ENCODE data around the gene NF1.
"Not testable (repeated sequence)": the region's sequence is repeated elsewhere in the genome, so short reads cannot be mapped to it uniquely, and the experiment has no call there.

Gene NF1

DNA sequence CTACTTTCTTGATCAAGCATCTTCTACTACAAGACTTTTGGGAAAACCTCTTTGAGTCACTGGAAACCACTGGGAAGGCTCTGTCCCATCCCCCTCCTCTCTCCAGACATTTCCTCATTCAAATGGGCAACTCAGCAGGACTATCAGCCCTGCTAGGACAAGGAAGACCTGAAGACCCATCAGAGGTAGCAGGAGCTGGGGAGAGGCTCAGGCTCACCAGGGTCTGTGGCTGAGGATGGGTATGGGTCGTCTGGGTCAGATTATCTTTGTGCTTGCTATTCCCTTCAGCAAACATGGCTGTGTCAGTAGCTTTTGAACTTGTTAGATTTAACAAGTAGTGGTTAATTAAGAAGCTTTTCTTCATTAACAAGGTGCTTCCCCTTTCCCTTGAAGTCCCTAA, 15.0 kb upstream of the NF1 start:
- H3K4me3 ChIP-seq: no peak overlapping the region
- H3K9ac ChIP-seq: no peak overlapping the region
- H3K27ac ChIP-seq: no peak overlapping the region
- H3K27me3 ChIP-seq: no peaks in the 10 kb centered on the region
- H4K20me1 ChIP-seq: no peaks in the 10 kb centered on the region
- no peaks in the 10 kb centered on the region for H3K36me3 ChIP-seq
- no peak for TF ChIP-seq Cebpa-rat (IDR thresholded peaks at IDR 0.05)
- no peak overlapping the region for H3K4me2 ChIP-seq
- H3K9me3 ChIP-seq: no peaks in the 10 kb centered on the region
- H3K4me1 ChIP-seq: peaks cover 9% of the 10 kb centered on the region

DNA sequence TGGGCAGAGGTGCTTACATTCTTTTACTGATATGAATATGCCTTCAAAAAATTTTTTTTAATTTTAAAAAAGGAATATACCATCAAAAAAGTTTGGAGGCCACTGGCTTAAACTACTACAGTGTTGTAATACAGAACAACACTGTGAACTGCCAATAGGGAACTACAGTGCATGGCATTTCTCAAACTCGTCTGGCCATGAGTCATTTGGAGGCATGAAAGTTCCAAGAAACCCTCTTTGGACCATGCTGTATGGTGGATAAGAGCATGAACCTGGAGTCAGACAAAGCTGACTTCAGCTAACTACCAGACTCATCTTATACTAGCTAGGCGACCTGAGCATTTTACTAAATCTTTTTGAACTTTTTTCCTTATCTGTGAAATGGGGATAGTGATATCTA, 9.2 kb upstream of the NF1 start:
- Histone ChIP-seq H3K27me3 (no peaks in the 10 kb centered on the region), H3K4me1 (no peaks in the 10 kb centered on the region), H3K27ac (no peak overlapping the region), H4K20me1 (no peaks in the 10 kb centered on the region), H3K36me3 (no peaks in the 10 kb centered on the region), H3K9ac (no peak overlapping the region), H3K4me2 (no peak overlapping the region), H3K9me3 (no peaks in the 10 kb centered on the region), H3K4me3 (no peak overlapping the region)
- no peak for TF ChIP-seq Cebpa-rat (IDR thresholded peaks at IDR 0.05)

DNA sequence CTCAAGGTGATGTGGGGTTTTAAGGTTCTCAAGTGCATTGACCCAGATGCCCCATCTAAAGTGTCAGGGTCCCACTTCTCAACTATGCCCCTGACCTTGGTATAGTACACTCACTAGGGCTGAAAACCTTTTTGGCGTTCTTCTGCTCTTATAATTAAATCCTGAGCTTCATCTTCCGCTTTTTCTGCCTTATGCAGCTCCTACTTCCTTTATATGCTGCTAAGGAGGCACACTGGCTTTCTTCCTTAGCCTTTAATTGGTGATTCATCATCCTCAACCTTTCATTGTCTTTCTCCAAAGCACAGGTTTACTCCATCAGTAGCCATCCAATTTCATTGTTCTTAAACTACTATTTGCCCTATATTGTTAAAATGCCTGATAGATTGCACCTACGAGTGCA, 5.3 kb upstream of the NF1 start:
- Histone ChIP-seq H3K9ac (no peak overlapping the region), H3K4me2 (no peak overlapping the region), H4K20me1 (no peaks in the 10 kb centered on the region), H3K27ac (no peak overlapping the region), H3K4me1 (no peaks in the 10 kb centered on the region), H3K9me3 (no peaks in the 10 kb centered on the region), H3K36me3 (no peaks in the 10 kb centered on the region), H3K4me3 (no peak overlapping the region), H3K27me3 (no peaks in the 10 kb centered on the region)
- no peak for TF ChIP-seq Cebpa-rat (IDR thresholded peaks at IDR 0.05)

DNA sequence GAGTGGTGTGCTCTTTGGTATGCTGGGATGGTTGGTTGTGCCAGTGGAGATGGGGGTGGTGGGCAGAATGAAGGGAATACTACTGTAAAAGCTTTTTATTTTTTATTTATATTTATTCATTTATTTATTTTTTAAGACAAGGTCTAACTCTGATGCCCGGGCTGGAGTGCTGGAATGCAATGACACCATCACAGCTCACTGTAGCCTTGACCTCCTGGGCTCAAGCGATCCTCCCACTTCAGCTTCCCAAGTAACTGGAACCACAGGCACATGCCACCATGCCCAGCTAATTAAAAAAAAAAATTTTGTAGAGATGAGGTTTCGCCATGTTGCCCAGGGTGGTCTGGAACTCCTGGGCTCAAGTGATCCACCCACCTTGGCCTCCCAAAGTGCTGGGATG, 4.1 kb upstream of the NF1 start:
- H3K27me3 ChIP-seq, H3K4me1 ChIP-seq, H3K27ac ChIP-seq, H3K4me2 ChIP-seq, H3K4me3 ChIP-seq, H3K9ac ChIP-seq, H4K20me1 ChIP-seq, H3K9me3 ChIP-seq, H3K36me3 ChIP-seq: not testable (repeated sequence)

DNA sequence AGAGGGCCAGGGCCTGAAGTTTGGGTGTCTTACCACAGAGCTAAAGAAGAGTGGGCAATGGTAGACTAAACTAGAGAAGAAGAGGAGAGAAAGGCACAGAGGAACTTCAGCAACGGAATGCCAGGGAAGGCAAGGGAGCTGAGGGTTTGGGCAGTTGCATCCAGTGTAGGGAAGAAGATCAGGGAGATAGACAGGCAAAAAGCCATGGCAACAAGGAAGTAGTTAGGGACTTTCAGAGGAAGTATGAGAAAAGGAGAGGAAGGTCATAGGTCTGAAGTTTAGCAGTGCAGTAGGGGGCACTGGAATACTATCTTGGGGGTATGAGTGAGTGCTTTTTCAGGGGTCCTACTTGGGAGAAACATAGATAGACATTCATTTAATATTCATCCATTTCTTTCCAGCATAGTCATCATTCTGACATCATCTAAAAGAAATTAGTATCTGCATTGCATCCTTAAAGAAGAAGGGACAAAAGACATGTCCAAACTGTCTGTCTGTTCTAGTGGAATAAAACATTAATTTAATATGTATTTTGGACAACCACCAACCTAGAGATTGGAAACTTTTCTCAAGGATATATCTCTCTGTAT, 2.2 kb upstream of the NF1 start:
- TF ChIP-seq Cebpa-rat (IDR thresholded peaks at IDR 0.05): no peak
- Histone ChIP-seq H3K36me3 (no peaks in the 10 kb centered on the region), H3K9me3 (no peaks in the 10 kb centered on the region), H3K4me1 (peaks cover 11% of the 10 kb centered on the region), H3K9ac (no peak overlapping the region), H3K27me3 (no peaks in the 10 kb centered on the region), H4K20me1 (peaks cover 8% of the 10 kb centered on the region; the same call in 1 of the 2 replicates), H3K4me2 (no peak overlapping the region), H3K27ac (no peak overlapping the region), H3K4me3 (no peak overlapping the region)

DNA sequence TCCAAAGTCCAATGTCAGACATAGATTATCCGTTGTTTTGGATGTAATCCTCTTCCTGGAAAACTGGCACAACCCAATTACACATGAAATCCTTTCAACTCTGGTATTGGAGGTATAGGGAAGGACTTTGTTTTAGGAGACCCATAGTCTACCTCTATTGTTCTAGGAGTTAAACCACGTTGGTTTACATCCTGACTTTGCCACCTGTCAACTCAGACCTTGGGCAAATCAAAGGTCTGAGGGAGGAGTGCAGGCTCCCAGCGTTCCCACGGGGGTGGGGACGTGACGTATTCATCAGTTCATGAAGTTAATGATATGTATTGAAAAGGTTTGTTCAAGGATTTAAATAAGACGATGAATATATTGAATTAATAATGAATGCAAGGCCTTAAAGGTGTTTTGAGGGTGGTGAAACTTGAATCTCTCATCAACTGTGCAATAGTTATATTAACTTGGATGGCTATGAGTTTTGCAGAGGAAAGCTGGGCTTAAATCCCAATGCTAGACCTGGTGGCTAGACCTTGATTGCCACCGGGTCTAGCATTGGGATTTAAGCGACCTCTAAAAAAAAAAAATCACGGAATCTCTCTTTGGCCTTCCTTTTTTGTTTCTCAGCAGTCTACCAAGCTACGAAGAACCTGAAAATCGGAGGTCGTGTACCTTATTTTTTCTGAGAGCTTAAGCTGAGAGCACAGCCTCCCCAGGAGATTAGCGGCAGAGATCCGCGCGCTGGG, 744 bp upstream of the NF1 start:
- Histone ChIP-seq H4K20me1 (peaks cover 11% of the 10 kb centered on the region; the same call in 1 of the 2 replicates), H3K27me3 (no peaks in the 10 kb centered on the region), H3K36me3 (no peaks in the 10 kb centered on the region), H3K9ac (peak overlapping the region; percentile 83), H3K4me2 (peak overlapping the region; percentile 59), H3K27ac (peak overlapping the region; percentile 38; the same call in 1 of the 2 replicates), H3K4me3 (peak overlapping the region; percentile 85), H3K4me1 (peaks cover 11% of the 10 kb centered on the region), H3K9me3 (no peaks in the 10 kb centered on the region)
- TF ChIP-seq Cebpa-rat (IDR thresholded peaks at IDR 0.05): no peak

DNA sequence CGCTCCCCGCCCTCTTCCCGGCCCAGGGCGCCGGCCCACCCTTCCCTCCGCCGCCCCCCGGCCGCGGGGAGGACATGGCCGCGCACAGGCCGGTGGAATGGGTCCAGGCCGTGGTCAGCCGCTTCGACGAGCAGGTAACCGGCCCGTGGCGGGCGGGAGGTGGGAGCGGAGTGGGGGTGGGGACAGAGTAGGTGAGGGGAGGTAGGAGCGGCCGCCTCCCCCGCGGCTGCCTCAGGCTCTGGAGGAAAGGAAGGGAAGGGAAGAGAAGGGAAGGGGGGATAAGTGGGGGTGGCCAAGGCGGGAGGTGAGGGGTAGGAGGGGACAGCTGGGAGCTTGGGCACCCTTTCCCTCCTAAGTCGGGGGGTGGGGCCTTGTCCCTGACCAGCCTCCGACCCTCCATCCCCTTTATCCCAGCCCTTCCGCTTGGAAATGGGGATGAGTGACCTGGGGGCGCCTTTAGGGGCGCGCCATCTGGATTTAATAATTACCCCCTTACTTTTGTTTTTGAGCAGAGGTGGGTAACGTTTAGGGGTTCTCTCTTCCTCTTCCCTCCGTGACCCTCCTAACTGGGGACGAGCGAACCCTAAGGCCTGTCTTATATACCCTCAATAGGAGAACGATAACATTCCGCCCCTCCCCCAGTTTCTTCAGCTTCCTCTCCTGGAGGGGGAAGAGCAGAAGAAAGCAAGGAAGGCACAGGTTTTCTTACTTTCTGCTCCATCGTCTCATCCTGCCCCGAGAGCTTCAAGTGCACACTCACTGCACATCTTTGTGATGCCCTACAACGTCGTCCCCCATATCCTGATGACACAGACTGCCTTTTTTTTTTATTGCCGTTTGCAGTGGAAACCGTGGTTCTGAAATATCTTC, 694 bp downstream of the NF1 start:
- H3K27ac ChIP-seq: peak overlapping the region; percentile 86
- peak overlapping the region; percentile 91 for H3K4me2 ChIP-seq
- no peak for TF ChIP-seq Cebpa-rat (IDR thresholded peaks at IDR 0.05)
- peak overlapping the region; percentile 85 for H3K4me3 ChIP-seq
- peak overlapping the region; percentile 83 for H3K9ac ChIP-seq
- no peaks in the 10 kb centered on the region for H3K36me3 ChIP-seq
- no peaks in the 10 kb centered on the region for H3K27me3 ChIP-seq
- peaks cover 21% of the 10 kb centered on the region for H4K20me1 ChIP-seq
- H3K4me1 ChIP-seq: peaks cover 11% of the 10 kb centered on the region
- no peaks in the 10 kb centered on the region for H3K9me3 ChIP-seq

DNA sequence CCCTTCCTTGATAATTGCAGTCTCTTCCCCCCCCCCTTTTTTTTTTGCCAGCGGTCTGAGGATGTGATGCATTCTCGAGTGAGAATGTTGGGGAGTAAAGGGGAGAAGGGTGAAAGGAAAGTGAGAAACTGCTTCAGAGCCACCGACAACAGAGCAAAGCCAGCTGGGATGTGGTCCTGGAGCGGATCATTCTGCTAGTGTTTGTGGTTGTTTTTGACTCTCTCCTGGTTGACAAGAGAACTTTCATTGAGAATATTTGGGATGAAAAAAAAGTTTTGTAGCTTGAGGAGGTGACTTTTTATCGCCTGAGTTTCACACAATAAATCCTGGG, 1.3 kb downstream of the NF1 start:
- peak overlapping the region; percentile 85 for H3K4me3 ChIP-seq
- no peaks in the 10 kb centered on the region for H3K9me3 ChIP-seq
- H3K27ac ChIP-seq: no peak overlapping the region
- H4K20me1 ChIP-seq: peaks cover 27% of the 10 kb centered on the region
- H3K4me2 ChIP-seq: peak overlapping the region; percentile 91
- H3K27me3 ChIP-seq: no peaks in the 10 kb centered on the region
- H3K4me1 ChIP-seq: peaks cover 11% of the 10 kb centered on the region
- H3K9ac ChIP-seq: peak overlapping the region; percentile 83
- H3K36me3 ChIP-seq: no peaks in the 10 kb centered on the region
- no peak for TF ChIP-seq Cebpa-rat (IDR thresholded peaks at IDR 0.05)

DNA sequence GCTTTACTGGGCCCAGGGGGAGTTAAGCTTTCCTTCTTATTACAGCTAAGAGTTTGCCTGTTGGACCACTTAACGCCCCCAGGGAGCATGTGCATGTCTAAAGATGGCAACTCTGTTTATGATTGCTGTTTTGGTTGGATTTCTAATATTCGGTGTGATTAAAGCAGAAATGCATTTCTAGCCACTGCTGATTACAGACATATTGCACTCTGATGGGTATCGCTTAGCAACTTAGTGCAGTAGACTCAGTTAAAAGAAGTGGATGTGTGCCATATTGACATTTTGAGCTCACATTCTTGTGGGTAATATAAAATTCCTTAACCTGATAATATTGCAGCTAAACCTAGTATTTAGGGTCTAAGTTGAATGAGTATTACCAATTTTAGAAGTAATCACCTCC, 4.2 kb downstream of the NF1 start:
- H3K9me3 ChIP-seq: no peaks in the 10 kb centered on the region
- TF ChIP-seq Cebpa-rat (IDR thresholded peaks at IDR 0.05): no peak
- no peaks in the 10 kb centered on the region for H3K27me3 ChIP-seq
- H3K27ac ChIP-seq: no peak overlapping the region
- peaks cover 51% of the 10 kb centered on the region for H4K20me1 ChIP-seq
- no peak overlapping the region for H3K9ac ChIP-seq
- no peak overlapping the region for H3K4me2 ChIP-seq
- no peaks in the 10 kb centered on the region for H3K36me3 ChIP-seq
- H3K4me3 ChIP-seq: no peak overlapping the region
- peaks cover 11% of the 10 kb centered on the region for H3K4me1 ChIP-seq

DNA sequence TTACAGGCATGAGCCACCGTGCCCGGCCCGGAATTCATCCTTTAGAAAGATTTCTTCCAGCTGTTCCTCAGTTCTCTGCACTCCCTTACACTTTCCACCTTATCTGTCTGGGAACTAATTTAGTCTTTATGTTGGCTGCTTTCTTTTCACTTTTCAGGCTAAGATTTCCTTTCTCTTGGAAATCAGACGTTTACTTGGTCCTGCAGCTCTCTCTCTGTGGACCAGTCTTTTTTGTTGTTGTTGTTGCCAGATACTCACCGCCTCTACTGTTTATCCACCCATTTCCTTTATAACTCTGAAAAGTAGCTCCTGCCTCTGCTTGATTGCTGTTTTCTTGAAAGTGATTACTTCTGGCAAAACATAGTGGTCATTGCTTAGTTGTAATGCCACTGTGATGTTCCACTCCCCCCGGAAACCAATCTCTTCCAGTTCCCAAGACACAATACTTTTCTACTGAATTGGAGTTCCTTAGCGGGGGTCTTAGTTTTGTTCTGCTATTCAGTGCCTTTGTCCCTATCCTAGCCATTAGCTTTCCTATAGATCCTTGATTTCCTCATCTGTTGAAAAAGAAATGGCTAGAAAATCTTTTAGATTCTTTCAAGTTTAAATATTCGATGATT, 6.2 kb downstream of the NF1 start:
- Histone ChIP-seq H3K4me2 (no peak overlapping the region), H3K9me3 (no peaks in the 10 kb centered on the region), H3K27ac (no peak overlapping the region), H4K20me1 (peaks cover 70% of the 10 kb centered on the region), H3K9ac (no peak overlapping the region), H3K4me1 (peaks cover 9% of the 10 kb centered on the region), H3K27me3 (no peaks in the 10 kb centered on the region), H3K36me3 (no peaks in the 10 kb centered on the region), H3K4me3 (no peak overlapping the region)
- no peak for TF ChIP-seq Cebpa-rat (IDR thresholded peaks at IDR 0.05)

All from BLaER1 (cell line).